Smooth muscle cell (in vitro differentiated cells): ENCODE data around the gene SAP30L. TPM values are rescaled to one million over a fixed set of nuclear protein-coding genes. Genes with fewer than 3 reads are reported as not detected.

ENCODE experiments used
- DNase-seq: peaks from one replicate; lab custom pipeline; 2025; ENCODE audit not compliant: unreplicated experiment; lab: John Stamatoyannopoulos, UW
- H2AFZ ChIP-seq: fragments of 200-600 bp; sonication (generic); 2 replicates; pipeline ENCODE4 v1.6.0; 2016; ENCODE audit warnings: antibody characterized with exemption, low read depth, mild to moderate bottlenecking
- H3F3A ChIP-seq: fragments of 200-600 bp; sonication (generic); 2 replicates; pipeline ENCODE4 v1.6.0; 2017; ENCODE audit warnings: antibody characterized with exemption, low read depth
- H3K27ac ChIP-seq: fragments of 200-600 bp; sonication (generic); 2 replicates; pipeline ENCODE4 v1.5.1; 2016; ENCODE audit warnings: low read depth, mild to moderate bottlenecking
- H3K27me3 ChIP-seq: fragments of 200-600 bp; sonication (generic); 2 replicates; pipeline ENCODE4 v1.6.1; 2016; ENCODE audit warnings: low read depth, mild to moderate bottlenecking
- H3K36me3 ChIP-seq: fragments of 200-600 bp; sonication (generic); 2 replicates; pipeline ENCODE4 v1.5.1; 2016; ENCODE audit warnings: low read depth
- H3K4me1 ChIP-seq: fragments of 200-600 bp; sonication (generic); 2 replicates; pipeline ENCODE4 v1.5.1; 2016; ENCODE audit warnings: low read depth
- H3K4me2 ChIP-seq: fragments of 200-600 bp; sonication (generic); 2 replicates; pipeline ENCODE4 v1.6.0; 2016; ENCODE audit warnings: mild to moderate bottlenecking
- H3K4me3 ChIP-seq: fragments of 200-600 bp; sonication (generic); 2 replicates; pipeline ENCODE4 v1.5.1; 2016; ENCODE audit warnings: mild to moderate bottlenecking
- H3K79me2 ChIP-seq: fragments of 200-600 bp; sonication (generic); 2 replicates; pipeline ENCODE4 v1.6.0; 2016; ENCODE audit warnings: low read depth, mild to moderate bottlenecking
- H3K9ac ChIP-seq: fragments of 200-600 bp; sonication (generic); 2 replicates; pipeline ENCODE4 v1.6.0; 2016; ENCODE audit warnings: low read depth
- H3K9me3 ChIP-seq: fragments of 200-600 bp; sonication (generic); replicated peaks from 2 replicates; pipeline ENCODE4 v1.5.1; 2016; ENCODE audit warnings: low read depth
- H4K20me1 ChIP-seq: fragments of 200-600 bp; sonication (generic); 2 replicates; pipeline ENCODE4 v1.6.0; 2016; ENCODE audit warnings: low read depth
- CTCF ChIP-seq: fragments of 200-600 bp; sonication (generic); IDR thresholded peaks from 2 replicates; pipeline ENCODE4 v1.5.1; 2017; ENCODE audit warnings: borderline replicate concordance, mild to moderate bottlenecking, antibody characterized with exemption; ENCODE audit not compliant: insufficient read depth, poor library complexity, severe bottlenecking
- WGBS: methylation state at CpG from one replicate; pipeline ENCODE4 v1.1.7; 2016; ENCODE audit warnings: low lambda C conversion rate; 5-methylcytosine and 5-hydroxymethylcytosine counted together
- polyA plus RNA-seq: library from polyadenylated mRNA; unstranded; fragments of >200 nt; fragmentation: Nextera tagmentation; extraction: Ambion mirVana; gene quantifications from 2 replicates; pipeline ENCODE4 v1.2.1, GENCODE V29; 2016
- total RNA-seq: library from RNA; depleted of rRNA; stranded (reverse); fragments of >200 nt; gene quantifications from 2 replicates; pipeline ENCODE4 v1.2.3, GENCODE V29; 2014

Gene SAP30L
- total and polyA plus RNA-seq, 2 experiments from 2014 or later: 32.7 to 44.2 TPM

- no peak overlapping the region for H2AFZ ChIP-seq
- 53% methylated on average over 11 of the region's 11 CpGs for WGBS
- H3K27ac ChIP-seq: no peak overlapping the region
- TF ChIP-seq CTCF: no peak
- peaks cover 12% of the 10 kb centered on the region for H3F3A ChIP-seq
- H3K9me3 ChIP-seq: no peaks in the 10 kb centered on the region
- peaks cover 12% of the 10 kb centered on the region for H3K79me2 ChIP-seq
- peaks cover 24% of the 10 kb centered on the region for H3K4me1 ChIP-seq
- H3K9ac ChIP-seq: no peak overlapping the region
- peak overlapping the region; percentile 83 for H3K4me2 ChIP-seq
- no peaks in the 10 kb centered on the region for H3K36me3 ChIP-seq
- H3K27me3 ChIP-seq: peaks cover 63% of the 10 kb centered on the region
- no peaks in the 10 kb centered on the region for H4K20me1 ChIP-seq
- no peak for DNase-seq
- no peak overlapping the region for H3K4me3 ChIP-seq
These were observed 36.0 kb downstream of the SAP30L start for GRCh38 chr5:154481584-154482381.

- no peaks in the 10 kb centered on the region for H3K9me3 ChIP-seq
- H4K20me1 ChIP-seq: no peaks in the 10 kb centered on the region
- H2AFZ ChIP-seq: peak overlapping the region; percentile 48
- H3K4me2 ChIP-seq: peak overlapping the region; percentile 83
- H3K36me3 ChIP-seq: no peaks in the 10 kb centered on the region
- no peak overlapping the region for H3K27ac ChIP-seq
- WGBS: 5% methylated on average over 49 of the region's 49 CpGs
- no peak for DNase-seq
- peaks cover 2% of the 10 kb centered on the region for H3K79me2 ChIP-seq
- peaks cover 24% of the 10 kb centered on the region for H3K4me1 ChIP-seq
- H3K4me3 ChIP-seq: peak overlapping the region; percentile 33
- H3F3A ChIP-seq: peaks cover 12% of the 10 kb centered on the region
- H3K27me3 ChIP-seq: peaks cover 63% of the 10 kb centered on the region
- TF ChIP-seq CTCF: no peak
- H3K9ac ChIP-seq: no peak overlapping the region
These were observed 37.0 kb downstream of the SAP30L start for GRCh38 chr5:154482528-154483449.

- Histone ChIP-seq H3K4me1 (peaks cover 24% of the 10 kb centered on the region), H3K27me3 (peaks cover 60% of the 10 kb centered on the region), H3K4me2 (peak overlapping the region; percentile 83), H3K9me3 (no peaks in the 10 kb centered on the region), H3F3A (peaks cover 12% of the 10 kb centered on the region), H3K36me3 (no peaks in the 10 kb centered on the region), H4K20me1 (no peaks in the 10 kb centered on the region), H3K9ac (peak overlapping the region; percentile 36), H3K79me2 (no peaks in the 10 kb centered on the region), H2AFZ (peak overlapping the region; percentile 26), H3K4me3 (peak overlapping the region; percentile 33), H3K27ac (no peak overlapping the region)
- DNase-seq: no peak
- 4% methylated on average over 34 of the region's 34 CpGs for WGBS
- TF ChIP-seq CTCF: no peak
These were observed 38.0 kb downstream of the SAP30L start for GRCh38 chr5:154483654-154484392.
